Sigmoid colon (tissue), 7 donors: ENCODE data around the gene RRAD. TPM values are rescaled to one million over a fixed set of nuclear protein-coding genes. Genes with fewer than 3 reads are reported as not detected.

Experiments
- DNase-seq: peaks from one replicate; pipeline ENCODE4 v3.0.0-alpha.2; 2019
- H3K27ac ChIP-seq, 4 donors: fragments of 200-600 bp; sonication (generic); one replicate each; pipeline ENCODE4 v1.5.1; 2016 to 2019; ENCODE audit warnings: mild to moderate bottlenecking in 1 of 4
- H3K27me3 ChIP-seq, 3 donors: fragments of 200-600 bp; sonication (generic); one replicate each; pipeline ENCODE4 v1.5.1; 2019; ENCODE audit warnings: mild to moderate bottlenecking in 1 of 3
- H3K36me3 ChIP-seq, 4 donors: fragments of 200-600 bp; sonication (generic); one replicate each; pipeline ENCODE4 v1.5.1; 2016 to 2019
- H3K4me1 ChIP-seq, 4 donors: fragments of 200-600 bp; sonication (generic); one replicate each; pipeline ENCODE4 v1.5.1; 2017 to 2019
- H3K4me3 ChIP-seq, 4 donors: fragments of 200-600 bp; sonication (generic); one replicate each; pipeline ENCODE4 v1.5.1; 2017 to 2019; ENCODE audit warnings: mild to moderate bottlenecking in 2 of 4, moderate library complexity in 1 of 4
- H3K9me3 ChIP-seq, 4 donors: fragments of 200-600 bp in 3 of 4; sonication (generic) in 3 of 4; one replicate each; pipeline versions ENCODE4 v1.5.1 to v1.6.1; 2013 to 2019
- CTCF ChIP-seq, 4 experiments: fragments of 450-650 bp in 3 of 4; fragments of 200-600 bp in 1 of 4; IDR thresholded peaks; one replicate each; pipeline ENCODE4 v1.5.1; 2016 to 2019; ENCODE audit warnings: antibody characterized with exemption in 4 of 4, mild to moderate bottlenecking in 3 of 4, moderate library complexity in 2 of 4
- EP300 ChIP-seq, 4 donors: sonication (generic); formaldehyde crosslinking; IDR thresholded peaks; one replicate each; pipeline ENCODE4 v1.6.1; 2017; ENCODE audit warnings: antibody characterized with exemption in 4 of 4
- POLR2A ChIP-seq, 2 donors: fragments of 450-650 bp; IDR thresholded peaks; one replicate each; pipeline ENCODE4 v1.6.1; 2016; ENCODE audit warnings: antibody characterized with exemption in 2 of 2, mild to moderate bottlenecking in 2 of 2, moderate library complexity in 2 of 2
- POLR2AphosphoS5 ChIP-seq, 4 donors: sonication (generic); formaldehyde crosslinking; IDR thresholded peaks; one replicate each; pipeline ENCODE4 v1.6.1; 2017; ENCODE audit warnings: antibody characterized with exemption in 4 of 4
- WGBS, 2 donors: extraction: QIAGEN DNeasy Blood & Tissue Kit; methylation state at CpG; one replicate each; pipeline ENCODE4 v1.1.7; 2013; 5-methylcytosine and 5-hydroxymethylcytosine counted together
- intact Hi-C: fragments of 100-400 bp; cut with DNase I; formaldehyde crosslinking; loops from one replicate; pipeline ENCODE4 v1.15.1; 2023
- polyA plus RNA-seq, 3 donors: library from polyadenylated mRNA; stranded (reverse); fragments of 200-250 nt; gene quantifications; one replicate each; pipeline ENCODE4 v1.2.3, GENCODE V29; 2013
- total RNA-seq, 4 donors: library from RNA; depleted of rRNA; stranded (reverse); fragments of >200 nt; gene quantifications; one replicate each; pipeline ENCODE4 v1.1.0, GENCODE V29; 2016
- donor health status: healthy with polysubstance abuse.
- donor health status: Bipolar disorder and iron deficiency.
- donor health status: healthy.

Gene RRAD
- total and polyA plus RNA-seq, 7 donors: 1.2 to 31.2 (median 10.9) TPM

- Histone ChIP-seq H3K27ac (no peak overlapping the region), H3K9me3 (no peaks in the 10 kb centered on the region), H3K4me1 (peaks cover 0 to 8% (median 0%) of the 10 kb centered on the region in 4 donors), H3K27me3 (no peaks in the 10 kb centered on the region), H3K4me3 (no peak overlapping the region), H3K36me3 (peaks cover 0 to 32% (median 11%) of the 10 kb centered on the region in 4 donors)
- no peak for TF ChIP-seq POLR2AphosphoS5 (IDR thresholded peaks at IDR 0.05)
- no peak for TF ChIP-seq CTCF (IDR thresholded peaks at IDR 0.05)
- TF ChIP-seq EP300 (IDR thresholded peaks at IDR 0.05): no peak
- no peak for TF ChIP-seq POLR2A (IDR thresholded peaks at IDR 0.05)
- WGBS, 2 donors: 76 to 80% methylated on average over 2 of the region's 2 CpGs
- DNase-seq: no peak
- intact Hi-C loops: no loop called here
These were observed 39.0 kb downstream of the RRAD start for GRCh38 chr16:66886321-66886720.

GRCh38 chr16:66885491-66885890 is 39.8 kb downstream of the RRAD start:
- TF ChIP-seq POLR2AphosphoS5 (IDR thresholded peaks at IDR 0.05): no peak
- no peak for TF ChIP-seq EP300 (IDR thresholded peaks at IDR 0.05)
- no peak for TF ChIP-seq POLR2A (IDR thresholded peaks at IDR 0.05)
- TF ChIP-seq CTCF (IDR thresholded peaks at IDR 0.05): no peak
- Histone ChIP-seq H3K4me1 (peaks cover 0 to 12% (median 4%) of the 10 kb centered on the region in 4 donors), H3K4me3 (no peak overlapping the region), H3K27me3 (no peaks in the 10 kb centered on the region), H3K36me3 (peaks cover 0 to 32% (median 11%) of the 10 kb centered on the region in 4 donors), H3K27ac (no peak overlapping the region), H3K9me3 (no peaks in the 10 kb centered on the region)
- no peak for DNase-seq
- 92 to 95% methylated on average over 12 of the region's 12 CpGs for WGBS, 2 donors
- intact Hi-C loops: no loop called here

GRCh38 chr16:66882702-66883101 is 42.6 kb downstream of the RRAD start:
- no peak for DNase-seq
- TF ChIP-seq POLR2A (IDR thresholded peaks at IDR 0.05): no peak
- Histone ChIP-seq H3K4me3 (no peak overlapping the region), H3K27ac (no peak overlapping the region), H3K9me3 (no peaks in the 10 kb centered on the region), H3K4me1 (peaks cover 0 to 17% (median 10%) of the 10 kb centered on the region in 4 donors), H3K27me3 (no peaks in the 10 kb centered on the region), H3K36me3 (peaks cover 0 to 32% (median 11%) of the 10 kb centered on the region in 4 donors)
- 97 to 98% methylated on average over 3 of the region's 3 CpGs for WGBS, 2 donors
- intact Hi-C loops: no loop called here

- WGBS, 2 donors: 91 to 94% methylated on average over 8 of the region's 8 CpGs
- intact Hi-C loops: no loop called here
- Histone ChIP-seq H3K9me3 (no peaks in the 10 kb centered on the region), H3K4me3 (no peak overlapping the region), H3K36me3 (peaks cover 0 to 30% (median 11%) of the 10 kb centered on the region in 4 donors), H3K27me3 (no peaks in the 10 kb centered on the region), H3K27ac (no peak overlapping the region), H3K4me1 (peaks cover 0 to 17% (median 10%) of the 10 kb centered on the region in 4 donors)
- no peak for DNase-seq
- no peak for TF ChIP-seq POLR2AphosphoS5 (IDR thresholded peaks at IDR 0.05)
- TF ChIP-seq CTCF (IDR thresholded peaks at IDR 0.05): no peak
- no peak for TF ChIP-seq POLR2A (IDR thresholded peaks at IDR 0.05)
- TF ChIP-seq EP300 (IDR thresholded peaks at IDR 0.05): no peak
These were observed 43.3 kb downstream of the RRAD start for GRCh38 chr16:66881964-66882508.

GRCh38 chr16:66881560-66881959 is 43.8 kb downstream of the RRAD start:
- H3K27ac ChIP-seq: no peak overlapping the region
- peak overlapping the region in 2 of 4 donors; percentile 84 for H3K4me3 ChIP-seq
- WGBS, 2 donors: 58 to 81% methylated on average over 2 of the region's 2 CpGs
- no peaks in the 10 kb centered on the region for H3K27me3 ChIP-seq
- peaks cover 0 to 17% (median 10%) of the 10 kb centered on the region in 4 donors for H3K4me1 ChIP-seq
- intact Hi-C loops: no loop called here
- TF ChIP-seq POLR2AphosphoS5 (IDR thresholded peaks at IDR 0.05) (no peak), POLR2A (IDR thresholded peaks at IDR 0.05) (no peak), CTCF (IDR thresholded peaks at IDR 0.05) (no peak), EP300 (IDR thresholded peaks at IDR 0.05) (no peak)
- peaks cover 0 to 25% (median 11%) of the 10 kb centered on the region in 4 donors for H3K36me3 ChIP-seq
- DNase-seq: no peak
- no peaks in the 10 kb centered on the region for H3K9me3 ChIP-seq
